HG03460 (cell line): ENCODE data around the gene CCDC158.
"Not testable (repeated sequence)": the region's sequence is repeated elsewhere in the genome, so short reads cannot be mapped to it uniquely, and the experiment has no call there.

ENCODE experiments used
- ATAC-seq: cut with Tn5 transposase; IDR thresholded peaks from one replicate; pipeline ENCODE4 v1.9.1; 2021; ENCODE audit not compliant: unreplicated experiment

The CCDC158 gene

DNA sequence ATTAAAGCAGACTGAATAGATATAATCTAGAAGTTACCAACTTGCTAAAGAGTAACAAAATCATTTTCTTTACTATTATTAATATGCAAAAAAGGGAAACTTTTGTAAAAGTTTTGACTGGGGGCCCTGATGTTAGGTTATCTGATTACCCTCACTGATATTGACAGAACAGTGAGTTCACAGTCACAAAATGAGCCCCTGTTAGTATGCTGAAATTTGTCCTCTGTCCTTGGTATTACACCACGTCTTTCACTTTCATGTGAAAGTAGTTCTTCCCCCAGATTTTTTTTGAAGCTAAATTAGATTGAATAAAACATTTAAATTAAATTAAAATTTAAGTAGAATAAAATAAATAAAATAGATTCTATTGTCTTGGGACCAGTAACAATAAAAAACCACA lies 108.5 kb downstream of the CCDC158 start:
- ATAC-seq: no peak

GRCh38 chr4:76311896-76312331 lies 109.0 kb downstream of the CCDC158 start:
- no peak for ATAC-seq

DNA sequence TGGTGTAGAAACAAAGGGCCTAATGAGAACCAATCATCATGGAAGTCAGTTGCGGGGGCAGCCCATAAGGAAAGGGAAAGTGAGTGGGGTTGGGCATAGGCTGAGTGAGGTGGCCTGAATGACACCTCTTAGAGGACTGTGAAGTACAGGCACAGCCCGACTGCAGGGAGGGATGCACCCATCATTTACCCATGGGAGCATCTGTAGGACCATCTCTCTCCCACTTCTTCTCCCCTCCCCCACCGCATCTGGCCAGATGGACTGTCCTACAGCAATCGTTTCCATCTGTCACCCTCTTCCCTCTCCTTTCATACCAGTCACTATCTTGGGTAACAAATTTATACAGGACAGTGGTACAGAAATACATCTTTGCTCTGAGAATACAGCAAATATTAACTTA lies 110.3 kb downstream of the CCDC158 start:
- no peak for ATAC-seq

GRCh38 chr4:76309939-76310550 lies 110.9 kb downstream of the CCDC158 start:
- ATAC-seq: no peak

- ATAC-seq: no peak
These were observed 112.4 kb downstream of the CCDC158 start for GRCh38 chr4:76308548-76308947.

DNA sequence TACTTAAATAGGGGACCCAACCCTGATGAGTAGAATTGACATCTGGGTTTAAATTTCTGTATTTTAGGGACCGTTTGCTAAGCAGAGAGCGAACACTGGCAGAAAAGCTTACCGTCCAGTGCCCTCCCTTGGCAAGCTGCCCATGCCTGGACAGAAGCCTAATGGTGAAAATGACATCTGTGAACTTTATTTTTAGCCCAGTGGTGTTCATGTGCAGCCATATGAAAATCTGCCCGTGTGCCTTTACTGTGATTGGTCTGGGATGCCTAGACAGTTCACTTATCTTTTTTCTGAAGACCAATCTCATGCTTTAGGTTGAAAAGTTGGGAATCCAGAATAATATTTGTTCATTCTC lies 113.3 kb downstream of the CCDC158 start:
- no peak for ATAC-seq

DNA sequence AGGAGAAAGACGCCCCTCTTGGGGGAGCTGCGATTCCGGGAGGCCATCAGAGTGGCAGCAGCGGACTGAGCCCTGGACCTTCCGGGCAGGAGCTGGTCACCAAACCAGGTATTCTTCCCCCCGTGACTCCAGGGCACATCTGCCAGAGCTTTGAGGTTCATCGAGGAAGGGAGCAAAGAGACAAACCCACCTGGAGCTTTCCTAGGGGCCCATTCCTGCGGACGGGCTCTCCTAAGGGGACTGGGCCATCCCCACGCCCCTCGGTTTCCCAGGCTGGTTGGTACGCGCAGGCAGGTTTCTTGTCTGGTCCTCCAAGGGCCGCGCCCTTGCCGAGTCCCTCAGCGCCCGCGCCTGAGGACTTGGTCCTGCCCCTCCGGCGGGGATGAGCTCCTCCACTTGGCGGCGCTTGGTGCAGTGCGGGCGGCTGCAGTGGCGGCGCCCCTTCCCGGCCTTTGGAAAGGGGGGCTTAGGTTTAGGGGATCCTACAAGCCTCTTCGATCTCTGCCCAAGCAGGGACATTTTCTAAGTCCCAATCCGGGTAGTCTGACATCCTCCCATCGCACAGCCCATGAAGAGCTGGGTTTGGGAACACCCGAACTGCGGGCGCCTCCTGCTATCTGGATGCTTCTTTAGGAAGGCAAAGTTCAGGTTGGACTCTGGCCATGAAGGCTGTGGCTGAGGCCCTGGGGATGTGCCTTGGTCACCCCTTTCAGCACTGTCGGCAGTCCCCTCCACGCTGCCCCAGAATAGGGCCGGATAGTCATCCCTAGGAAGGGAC lies 113.9 kb downstream of the CCDC158 start:
- no peak for ATAC-seq

DNA sequence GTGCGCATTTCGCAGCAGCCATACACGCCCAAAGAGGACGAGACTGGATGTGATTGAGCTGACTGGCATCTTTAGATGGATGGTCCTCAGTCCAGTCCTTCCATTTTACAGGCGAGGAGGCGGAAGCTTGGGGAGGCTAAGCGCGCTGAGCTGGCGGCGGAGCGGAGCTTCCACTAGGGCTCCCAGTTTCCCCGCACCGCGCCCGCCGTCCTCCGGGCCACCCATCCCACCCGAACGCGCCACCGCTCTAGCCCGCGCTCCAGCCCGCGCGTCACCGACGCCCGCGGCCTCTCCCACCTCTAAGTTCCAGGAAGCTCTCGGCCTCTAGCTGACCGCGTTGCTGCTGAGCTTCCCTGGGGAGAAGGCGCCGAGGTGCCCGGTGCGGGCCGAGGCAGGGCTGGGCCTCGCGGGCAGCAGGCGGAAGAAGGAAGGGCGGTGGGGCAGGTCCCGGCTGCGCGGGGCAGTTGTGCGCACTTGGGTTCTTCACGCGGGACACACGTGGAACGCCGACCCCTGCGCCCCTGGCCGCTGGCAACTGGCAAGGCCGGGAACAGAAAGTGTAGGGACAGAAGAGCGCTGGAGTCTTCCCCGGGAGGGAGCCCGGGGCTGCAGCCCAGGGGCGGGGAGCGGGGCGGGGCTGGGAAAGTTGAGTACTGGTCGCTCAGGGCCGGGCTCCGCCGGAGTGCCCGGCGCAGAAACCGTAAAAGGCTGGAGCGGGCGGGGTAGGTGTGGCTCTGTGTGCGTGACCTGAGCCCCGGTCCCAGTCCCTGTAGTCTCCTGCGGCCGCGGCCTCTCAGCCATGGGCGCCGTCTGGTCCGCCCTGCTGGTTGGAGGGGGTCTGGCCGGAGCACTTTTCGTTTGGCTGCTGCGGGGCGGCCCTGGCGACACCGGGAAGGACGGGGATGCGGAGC lies 114.7 kb downstream of the CCDC158 start, which contains the start of gene STBD1:
TSS of gene STBD1 (plus strand) at position 763 of the 911 bp plus-strand sequence. CDS start at position 800, 37 bp downstream.
- no peak for ATAC-seq

- ATAC-seq: no peak
These were observed 115.8 kb downstream of the CCDC158 start for GRCh38 chr4:76305033-76305687.

- no peak for ATAC-seq
These were observed 118.0 kb downstream of the CCDC158 start for GRCh38 chr4:76302826-76303438.

GRCh38 chr4:76301775-76302162 lies 119.2 kb downstream of the CCDC158 start:
- no peak for ATAC-seq

GRCh38 chr4:76301068-76301774 lies 119.7 kb downstream of the CCDC158 start:
- ATAC-seq: peak; percentile 99

- ATAC-seq: no peak
These were observed 120.9 kb downstream of the CCDC158 start for GRCh38 chr4:76300012-76300411.

GRCh38 chr4:76298227-76298626 lies 122.7 kb downstream of the CCDC158 start:
- ATAC-seq: no peak

DNA sequence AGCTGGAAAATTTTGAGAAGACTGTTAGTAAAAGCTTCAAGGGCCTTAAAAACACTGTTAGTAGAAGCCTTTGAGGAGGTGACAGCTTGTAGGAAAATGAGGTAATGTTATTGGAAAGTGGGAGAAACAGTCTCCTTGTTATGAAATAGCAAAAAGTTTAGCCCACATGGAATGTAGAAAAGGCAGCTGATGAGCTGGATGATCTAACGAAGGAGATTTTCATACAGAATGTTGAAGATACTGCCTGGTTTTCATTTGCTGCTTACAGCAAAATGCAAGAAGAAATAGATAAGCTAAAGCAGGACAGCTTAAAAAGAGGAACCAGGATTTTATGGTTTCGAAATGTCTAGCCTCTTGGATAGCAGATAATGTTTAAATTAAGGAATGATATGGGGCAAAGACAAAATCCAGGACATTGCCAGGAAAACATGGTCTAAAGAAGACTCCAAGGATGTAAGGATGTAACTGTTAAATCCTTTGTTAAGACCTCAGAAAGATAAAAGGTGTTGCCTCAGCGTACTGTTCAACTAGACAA lies 124.6 kb downstream of the CCDC158 start:
- ATAC-seq: no peak

DNA sequence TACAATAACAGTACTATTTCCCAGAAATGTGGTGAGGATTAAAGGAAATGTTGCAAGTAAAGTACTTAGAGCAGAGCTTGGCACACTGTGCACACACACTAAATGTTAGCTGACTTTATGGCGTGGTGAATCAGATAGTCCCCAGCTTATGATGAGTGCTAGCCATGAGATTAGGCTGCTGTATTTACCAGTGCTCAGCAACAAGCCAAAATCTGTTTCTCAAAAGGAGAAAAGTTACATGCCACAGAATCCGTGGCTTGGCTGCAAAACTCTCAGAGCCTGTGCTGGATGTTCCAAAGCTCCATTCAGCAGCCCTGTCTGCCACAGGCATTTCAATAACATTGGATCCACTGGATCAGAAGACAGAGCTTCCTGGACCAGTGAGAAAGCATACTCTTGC lies 127.2 kb downstream of the CCDC158 start:
- no peak for ATAC-seq

GRCh38 chr4:76292730-76293129 lies 128.2 kb downstream of the CCDC158 start:
- ATAC-seq: no peak

- not testable (repeated sequence) for ATAC-seq
These were observed 133.1 kb downstream of the CCDC158 start for GRCh38 chr4:76287811-76288210.

DNA sequence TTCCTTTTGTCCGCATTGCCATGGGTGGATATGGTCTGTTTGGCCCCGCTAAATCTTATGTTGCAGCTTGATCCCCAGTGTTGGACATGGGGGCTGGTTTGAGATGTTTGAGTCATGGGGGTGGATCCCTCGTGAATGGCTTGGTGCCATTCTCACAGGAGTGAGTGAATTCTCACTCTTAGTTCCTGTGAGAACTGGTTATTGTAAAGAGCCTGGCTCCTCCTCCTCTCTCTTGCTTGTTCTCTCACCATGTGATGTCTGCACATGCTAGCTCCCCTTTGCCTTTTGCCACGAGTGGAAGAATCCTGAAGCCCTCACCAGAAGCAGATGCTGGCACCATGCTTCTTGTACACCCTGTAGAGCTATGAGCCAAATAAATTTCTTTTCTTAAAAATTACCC lies 137.0 kb downstream of the CCDC158 start:
- ATAC-seq: no peak
